ENCODE data around the gene MDH1B.

- no peak for TF ChIP-seq CTCF (IDR thresholded peaks at IDR 0.05; ENCODE audit: insufficient read depth, low read length, poor library complexity, severe bottlenecking)
- TF ChIP-seq EZH2phosphoT487 (conservative IDR thresholded peaks at IDR 0.05; ENCODE audit: low read length), result no peak
Measured at GRCh38 chr2:206727287-206727686, 37.8 kb downstream of the MDH1B start.

Measured in SU-DHL-6 (cell line).